SKM-1 treated with dmso at 0.1 percent for 144 hours (cell line): ENCODE data around the gene MAP2K7.

Experiments
- DNase-seq: peaks from one replicate; lab custom pipeline; 2025; ENCODE audit not compliant: unreplicated experiment; lab: John Stamatoyannopoulos, UW

Gene MAP2K7

DNA sequence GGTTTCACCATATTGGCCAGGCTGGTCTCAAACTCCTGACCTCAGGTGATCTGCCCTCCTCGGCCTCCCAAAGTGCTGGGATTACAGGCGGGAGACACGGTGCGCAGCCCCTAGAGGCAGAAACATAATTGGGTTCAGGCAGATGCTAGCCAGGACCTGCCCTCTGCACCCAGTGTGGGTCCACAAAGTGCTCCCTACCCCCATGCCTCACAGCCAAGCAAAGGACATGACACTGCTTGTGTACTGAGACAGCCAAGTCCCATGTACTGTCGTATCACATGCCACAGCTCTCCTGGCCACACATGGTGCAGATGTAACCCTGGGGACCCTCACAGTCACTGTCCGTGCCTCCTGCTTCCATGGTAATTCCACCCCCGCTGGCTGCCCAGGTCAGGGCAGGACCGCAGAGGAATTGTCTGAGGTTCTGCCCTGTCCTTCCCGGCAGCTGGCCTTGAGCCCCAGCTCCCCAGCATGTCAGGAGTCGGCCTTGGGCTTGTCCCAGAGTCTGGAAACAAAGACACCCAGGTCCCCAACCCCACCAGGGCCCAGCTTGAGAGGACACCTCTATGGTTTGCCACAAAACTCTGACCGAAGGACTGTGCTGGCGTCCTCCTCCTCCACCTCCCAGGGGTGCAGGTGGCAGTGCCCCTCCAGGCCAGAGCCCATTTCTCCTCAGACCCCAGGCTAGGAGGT, 37.1 kb upstream of the MAP2K7 start:
- DNase-seq: no peak

GRCh38 chr19:7867092-7867844, 36.4 kb upstream of the MAP2K7 start:
- DNase-seq: no peak

DNA sequence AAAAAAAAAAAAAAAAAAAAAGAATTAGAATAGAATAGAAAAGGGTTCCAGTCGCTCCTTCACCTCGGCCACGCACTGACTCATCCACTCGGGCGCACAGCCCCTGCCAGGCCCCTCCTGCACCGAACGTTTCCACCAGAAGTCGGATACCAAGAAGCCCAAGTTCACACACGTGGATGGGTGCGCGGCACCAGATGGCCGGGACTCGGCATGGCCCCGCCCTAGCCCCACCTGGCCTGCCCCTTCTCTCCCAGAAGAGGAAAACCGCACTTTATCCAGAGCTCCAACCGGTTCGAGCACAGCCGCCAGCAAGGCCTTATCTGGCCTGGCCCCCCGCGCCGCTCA, 35.4 kb upstream of the MAP2K7 start:
- DNase-seq: no peak

GRCh38 chr19:7868671-7869452, 34.8 kb upstream of the MAP2K7 start:
- peak; percentile 71 for DNase-seq

DNA sequence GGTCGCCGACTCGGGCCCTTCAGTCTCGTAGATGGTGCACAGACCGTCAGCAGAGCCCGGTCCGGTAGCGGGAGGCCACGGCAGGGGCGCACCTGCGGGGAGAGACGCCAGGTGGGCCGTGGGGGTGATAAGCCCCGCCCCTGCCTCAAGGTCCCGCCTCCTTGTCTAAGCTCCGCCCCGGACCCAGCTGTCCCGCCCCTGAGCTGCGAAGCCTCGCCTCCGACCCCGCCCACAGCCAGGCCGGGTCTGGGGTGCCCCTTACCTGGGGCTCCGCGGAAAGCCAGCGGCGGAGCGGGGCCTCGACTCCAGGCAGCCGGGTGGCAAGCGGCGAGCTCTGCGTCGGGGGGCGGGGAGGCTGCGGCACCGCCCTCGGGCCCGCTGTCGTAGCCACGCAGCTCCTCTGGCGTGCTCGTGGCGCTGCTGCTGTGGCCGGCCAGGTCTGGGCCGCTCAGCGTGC, 34.2 kb upstream of the MAP2K7 start:
- DNase-seq: peak; percentile 32

GRCh38 chr19:7869910-7870511, 33.7 kb upstream of the MAP2K7 start:
- peak; percentile 82 for DNase-seq

GRCh38 chr19:7870571-7871436, 32.9 kb upstream of the MAP2K7 start:
- DNase-seq: peak; percentile 90

DNA sequence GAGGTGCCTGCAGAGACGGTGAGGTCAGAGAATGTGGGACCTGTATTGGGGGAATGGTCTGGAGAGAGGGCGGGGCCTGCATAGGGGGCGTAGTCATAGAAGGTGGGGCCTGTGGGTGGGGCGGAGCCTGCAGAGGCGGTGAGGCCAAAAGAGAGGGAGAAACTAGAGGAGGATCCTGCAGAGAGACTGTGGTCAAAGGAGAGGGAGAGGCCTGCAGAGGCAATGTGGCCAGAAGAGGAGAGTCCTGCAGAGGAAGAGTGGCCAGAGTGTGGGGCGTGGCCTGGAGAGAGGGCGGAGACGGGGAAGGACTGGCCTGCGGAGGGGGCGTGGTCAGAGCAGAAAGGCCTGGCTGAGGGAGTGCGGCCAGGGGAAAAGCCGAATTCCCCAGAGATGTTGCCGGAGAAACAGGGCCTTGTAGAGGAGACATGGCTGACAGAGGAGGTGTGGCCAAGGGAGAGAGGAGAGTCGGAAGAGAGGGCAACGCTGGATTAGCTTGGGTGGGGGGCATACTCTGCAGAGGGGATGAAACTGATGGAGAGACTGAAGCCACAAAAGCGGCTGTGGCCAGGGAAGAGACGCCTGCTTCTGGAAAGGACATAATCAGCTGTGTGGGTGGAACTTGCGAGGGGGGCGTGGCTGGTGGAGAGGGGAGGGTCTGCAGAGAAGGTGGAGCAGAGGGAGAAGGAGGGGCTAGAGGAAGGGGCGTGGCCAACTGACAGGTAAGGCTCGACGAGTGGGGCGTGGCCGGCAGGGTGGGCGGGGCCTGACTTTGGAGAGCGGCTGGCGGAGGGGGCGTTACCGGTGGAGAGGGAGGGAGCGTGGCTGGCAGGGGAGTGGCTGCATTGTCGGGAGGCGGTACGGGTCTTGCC, 32.0 kb upstream of the MAP2K7 start:
- peak; percentile 91 for DNase-seq

- no peak for DNase-seq
Measured at GRCh38 chr19:7872306-7873204, 31.1 kb upstream of the MAP2K7 start.

DNA sequence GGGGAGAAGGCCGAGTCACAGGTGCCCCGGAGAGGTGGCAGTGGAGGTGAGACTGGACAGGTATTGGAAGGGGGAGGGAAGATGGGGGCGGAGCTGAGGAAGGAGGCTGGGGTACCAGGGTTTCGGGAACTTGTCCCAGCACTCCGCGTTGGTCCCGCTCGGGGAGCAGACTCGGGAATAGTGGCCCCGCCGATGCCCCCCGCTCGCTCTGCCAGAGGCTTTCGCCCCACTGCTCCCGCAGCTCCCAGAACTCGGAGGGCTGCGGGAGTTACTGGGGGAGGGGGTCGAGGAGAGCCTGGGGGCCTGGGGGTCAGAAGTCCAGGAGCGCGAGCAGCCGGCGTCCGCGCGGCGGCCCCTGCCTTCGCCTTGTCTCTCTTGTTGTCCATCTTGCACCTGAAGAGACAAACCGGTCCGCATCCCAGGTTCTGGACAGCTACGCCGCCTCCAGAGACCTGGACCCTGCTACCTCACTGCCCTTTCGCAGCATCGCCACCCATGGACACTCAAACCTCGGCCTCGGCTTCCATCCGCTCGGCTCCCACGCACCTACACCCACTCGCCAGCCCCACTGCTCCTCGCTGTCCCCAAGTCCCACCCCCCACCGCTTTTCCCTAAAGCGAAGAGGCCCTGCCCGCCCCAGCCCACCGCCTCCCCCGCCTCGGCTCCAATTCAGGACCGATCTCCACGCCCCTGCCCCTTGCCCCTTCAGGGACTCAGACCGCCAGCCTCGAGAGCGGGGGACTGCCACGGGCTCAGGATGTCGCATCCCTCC, 30.2 kb upstream of the MAP2K7 start:
- no peak for DNase-seq

DNA sequence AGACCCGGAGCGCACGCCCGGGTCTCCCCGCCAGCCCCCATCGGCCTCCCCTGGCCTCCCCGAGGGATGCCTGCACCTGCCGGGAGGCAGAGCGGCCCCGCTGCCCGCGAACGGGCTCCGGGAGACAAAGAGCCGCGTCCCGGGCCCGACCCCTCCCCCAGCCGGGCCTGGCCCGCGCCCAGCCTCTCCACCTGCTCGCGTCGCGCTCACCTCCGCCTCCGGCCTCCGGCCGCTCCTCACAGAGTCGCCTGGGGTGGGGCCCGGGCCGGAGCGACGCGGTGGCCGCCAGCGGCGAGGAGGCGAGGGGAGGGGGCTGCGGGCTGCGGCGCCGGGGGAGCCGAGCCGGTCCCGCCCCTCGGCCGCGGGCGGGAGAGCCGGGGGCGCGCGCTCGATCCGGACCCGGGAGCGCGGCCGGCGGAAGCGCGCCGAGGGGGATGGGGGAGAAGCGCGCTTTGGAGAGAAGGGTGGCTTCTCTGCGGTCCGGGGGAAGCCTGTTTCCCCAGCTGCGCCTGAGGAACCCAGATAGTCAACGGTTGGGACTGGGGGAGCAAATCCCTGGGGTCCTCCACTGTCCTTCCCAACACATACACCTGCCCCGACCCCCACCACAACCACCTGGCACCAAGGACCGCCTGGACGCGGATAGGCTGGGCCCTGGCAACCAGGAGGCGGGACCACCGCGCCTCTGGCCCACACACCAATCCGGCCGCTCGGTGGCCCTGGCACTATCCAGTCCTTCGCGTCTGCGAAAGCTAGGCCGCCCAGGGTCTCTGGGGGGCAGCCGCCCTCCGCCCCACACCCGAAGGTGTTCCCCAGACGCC, 29.4 kb upstream of the MAP2K7 start, which contains the start of gene PRR36:
TSS of gene PRR36 (minus strand) at position 315 of the 821 bp plus-strand sequence. CDS start 701 bp downstream, outside the sequence.
- DNase-seq: no peak

- no peak for DNase-seq
Measured at GRCh38 chr19:7874897-7875273, 28.8 kb upstream of the MAP2K7 start.

GRCh38 chr19:7877249-7877836, 26.3 kb upstream of the MAP2K7 start:
- no peak for DNase-seq

DNA sequence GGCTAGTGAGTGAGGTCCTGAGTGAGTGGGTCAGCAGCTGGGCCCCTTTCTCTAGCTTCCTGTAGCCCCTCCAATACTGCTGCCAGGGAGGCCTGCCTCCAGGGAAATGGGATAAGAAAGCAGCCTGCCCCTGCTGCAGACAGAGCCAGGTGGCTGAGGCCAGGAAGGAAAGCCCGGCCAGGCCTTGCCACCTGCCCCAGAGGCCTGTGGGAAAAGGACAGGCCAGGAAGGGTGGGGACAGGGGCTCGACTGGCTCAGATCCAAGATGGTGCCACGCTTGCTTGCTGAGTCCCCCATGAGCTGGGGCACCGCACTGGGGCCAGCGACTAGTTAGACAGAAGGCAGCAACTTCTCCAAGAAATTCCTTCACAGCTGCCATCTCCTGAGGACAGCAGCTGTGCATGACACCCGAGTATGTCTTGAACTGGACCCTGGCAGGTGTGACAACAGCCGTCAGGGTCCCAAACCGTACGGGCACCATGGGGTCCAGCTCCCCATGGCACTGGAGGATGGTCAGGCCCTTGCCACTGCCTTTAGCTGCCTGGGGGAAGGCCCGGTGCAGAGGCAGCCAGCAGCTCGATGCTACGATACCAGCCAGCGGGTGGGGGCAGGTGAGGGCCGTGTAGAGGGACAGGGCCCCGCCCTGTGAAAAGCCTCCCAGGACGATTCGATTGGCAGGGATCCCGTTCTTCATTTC, 24.4 kb upstream of the MAP2K7 start:
- DNase-seq: no peak

GRCh38 chr19:7879836-7880235, 23.8 kb upstream of the MAP2K7 start:
- no peak for DNase-seq

DNA sequence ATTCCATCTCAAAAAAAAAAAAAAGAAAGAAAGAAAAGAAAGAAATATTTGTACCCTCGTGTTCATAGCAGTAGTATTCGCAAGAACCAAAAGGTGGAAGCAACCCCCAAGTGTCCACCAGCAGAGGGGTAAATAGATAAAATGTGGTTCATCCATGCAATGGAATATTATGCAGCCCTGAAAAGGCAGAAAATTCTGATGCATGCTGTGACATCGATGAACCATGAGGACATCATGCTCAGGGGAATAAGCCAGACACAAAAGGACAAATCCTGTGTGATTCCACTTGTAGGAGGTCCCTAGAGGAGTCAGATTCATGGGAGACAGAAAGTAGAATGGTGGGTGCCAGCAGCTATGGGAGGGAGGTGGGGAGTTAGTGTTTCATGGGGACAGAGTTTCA, 21.8 kb upstream of the MAP2K7 start:
- DNase-seq: no peak
